Stimulated activated CD4-positive, alpha-beta T cell treated with anti-CD3 and anti-CD28 coated beads, Interleukin-1b, Interleukin-23, amount 100 ng/mL, for 24 hours (primary cell): ENCODE results near the gene PREP.

ENCODE experiments used
- DNase-seq, 4 experiments: peaks; one replicate each; pipeline ENCODE4 v3.0.0-alpha.2; 2020; ENCODE audit warnings: low read depth in 4 of 4, low spot score in 1 of 4

The PREP gene

DNA sequence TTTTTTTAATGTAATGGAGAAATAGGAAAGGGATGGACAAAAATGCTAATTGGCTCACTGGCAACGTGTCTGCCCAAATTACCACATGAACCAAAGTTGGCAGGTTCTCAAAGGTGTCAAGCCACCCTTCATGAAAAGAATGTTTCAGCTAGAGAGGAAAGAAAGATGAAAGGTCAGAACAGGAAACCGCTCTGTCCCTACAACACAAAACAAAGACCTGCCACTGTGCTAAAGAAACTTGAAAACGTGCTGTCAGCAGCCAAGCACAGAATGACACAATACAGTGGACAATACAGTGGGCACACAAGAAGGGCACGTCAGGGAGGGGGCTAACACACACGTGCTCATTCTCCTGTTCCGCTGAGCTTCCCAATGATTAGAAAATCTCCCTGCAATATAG lies 4.9 kb downstream of the PREP start:
- DNase-seq, result no peak

GRCh38 chr6:105391705-105392104 lies 11.2 kb downstream of the PREP start:
- no peak for DNase-seq

DNA sequence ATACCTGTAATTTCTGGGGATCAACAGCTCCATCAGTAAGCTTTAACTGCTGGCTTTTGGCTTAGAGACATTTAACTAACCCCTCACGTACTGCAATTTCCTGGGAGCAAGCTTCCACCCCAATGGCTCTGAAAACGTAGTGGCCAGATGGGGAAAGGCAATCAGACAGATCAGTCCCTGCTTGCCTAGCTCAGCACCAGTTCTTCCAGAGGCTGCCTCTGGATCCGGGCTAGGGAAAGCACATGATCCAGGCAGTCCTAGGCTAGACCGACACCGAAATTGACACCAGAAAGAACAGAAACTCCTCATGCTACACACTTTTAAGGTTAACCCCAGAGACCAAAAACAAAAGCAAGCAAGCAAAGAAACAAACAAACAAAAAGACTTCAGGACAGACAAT lies 13.3 kb downstream of the PREP start:
- DNase-seq, result no peak

DNA sequence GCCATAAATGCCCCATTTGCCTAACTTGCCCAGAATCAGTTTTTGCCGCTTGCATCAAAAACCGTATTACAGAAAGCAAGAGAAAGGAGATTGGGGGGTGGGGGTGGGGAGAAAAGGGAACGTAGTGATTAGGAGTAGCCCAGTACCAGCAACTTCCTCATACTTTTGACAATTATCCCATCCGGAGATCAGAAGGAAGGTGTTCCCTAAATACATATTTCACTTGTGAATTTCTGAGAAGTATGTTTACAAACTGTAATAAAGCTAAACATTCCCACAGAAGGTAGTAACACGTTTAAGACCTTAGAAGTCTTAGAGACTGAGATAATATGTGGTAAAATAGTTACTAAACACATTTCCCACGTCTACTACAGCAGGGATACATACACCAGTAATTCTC lies 14.5 kb downstream of the PREP start:
- DNase-seq, result no peak

DNA sequence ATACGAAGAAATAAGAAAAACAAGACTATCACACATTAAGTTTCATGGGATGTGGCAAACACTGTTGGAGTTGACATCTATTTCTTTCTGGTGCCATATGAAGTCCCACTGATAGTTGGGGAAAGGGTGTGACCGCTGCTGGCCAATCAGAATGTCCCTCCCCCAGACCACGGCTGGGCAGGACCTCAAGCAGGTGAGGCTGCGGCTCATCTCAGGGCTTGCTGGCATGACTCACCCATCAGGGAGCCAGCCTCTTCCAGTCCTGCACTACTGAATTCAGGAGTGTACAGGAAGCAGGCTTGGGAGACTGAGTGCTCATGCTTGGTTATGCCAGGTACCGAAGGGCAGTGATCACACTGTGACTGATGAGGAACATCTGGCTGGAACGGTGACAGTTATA lies 18.9 kb downstream of the PREP start:
- no peak for DNase-seq

- DNase-seq, result no peak
Observed at GRCh38 chr6:105382958-105383357, 19.9 kb downstream of the PREP start.

DNA sequence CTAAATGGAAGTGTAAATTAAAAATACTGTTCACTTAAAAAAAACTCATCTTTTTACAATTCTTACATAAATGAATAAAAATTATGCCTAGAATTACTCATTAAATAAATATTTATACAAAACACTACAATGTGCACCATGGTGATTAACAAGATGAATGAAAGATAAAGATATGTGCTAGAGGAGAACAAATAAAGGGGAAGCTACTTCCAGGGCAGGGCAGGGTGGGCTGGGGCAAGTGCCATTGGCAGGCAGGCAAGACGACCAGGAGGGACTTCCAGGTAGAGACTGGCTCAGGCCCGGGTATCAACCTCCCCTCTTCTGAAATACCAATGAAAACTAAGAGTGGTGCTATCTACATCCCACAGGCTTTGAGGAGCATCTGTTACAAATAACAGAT lies 20.4 kb downstream of the PREP start:
- no peak for DNase-seq

DNA sequence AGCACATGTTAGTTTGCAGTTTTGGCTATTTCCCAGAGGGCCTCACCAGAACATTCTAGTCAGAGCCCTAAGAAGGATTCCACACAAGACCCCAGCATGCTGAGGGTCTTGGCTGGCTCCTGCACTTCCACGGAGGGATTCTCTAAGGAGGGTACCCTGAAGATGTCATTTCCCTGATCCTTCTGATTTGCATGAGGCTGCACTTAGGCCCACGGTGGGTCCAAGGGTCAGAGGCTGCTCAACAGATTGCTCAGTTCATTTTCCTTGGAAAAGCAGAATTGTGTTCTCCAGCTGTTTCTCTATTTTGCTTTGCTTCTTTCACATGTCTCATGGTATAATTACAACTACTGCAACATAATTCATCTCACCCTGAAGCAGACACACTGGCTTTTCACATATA lies 22.2 kb downstream of the PREP start:
- no peak for DNase-seq

DNA sequence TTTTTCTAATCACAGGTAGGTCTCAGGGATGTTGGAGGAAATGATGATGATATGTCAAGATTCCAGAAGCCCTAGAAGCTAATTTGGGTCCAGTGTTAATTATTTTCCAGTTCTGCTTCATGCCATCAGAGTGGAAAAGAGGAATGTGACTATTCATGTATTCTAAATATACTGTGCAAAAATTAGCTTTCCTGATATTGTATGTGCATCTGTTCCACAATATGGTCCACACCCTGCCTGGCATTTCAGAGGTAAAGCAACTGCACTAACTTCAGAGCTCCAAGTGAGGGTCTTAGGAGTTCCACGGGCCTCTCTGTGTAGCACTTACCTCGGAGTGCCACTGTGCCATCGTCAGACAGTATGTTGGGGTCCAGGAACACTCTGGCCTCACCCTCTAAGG lies 27.1 kb downstream of the PREP start:
- no peak for DNase-seq

DNA sequence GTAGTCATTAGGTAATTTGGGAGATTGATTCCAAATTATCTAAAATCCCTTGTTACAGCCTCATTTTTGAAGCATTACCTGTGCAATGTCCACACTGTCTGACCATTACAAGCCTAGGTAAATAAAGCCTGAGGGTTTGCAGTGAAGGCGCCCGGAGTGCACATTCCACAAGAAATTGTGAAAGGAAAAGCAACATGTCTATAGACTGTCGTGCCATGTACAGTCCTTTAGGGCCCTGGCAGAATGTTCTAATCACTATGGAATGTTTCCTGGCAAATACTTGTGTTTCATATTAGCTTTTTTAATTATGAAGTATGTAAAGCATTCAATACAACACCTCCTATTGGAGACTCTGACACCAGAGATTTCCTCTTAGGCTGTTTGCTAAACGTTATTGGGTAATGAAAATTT lies 28.9 kb downstream of the PREP start:
- no peak for DNase-seq

DNA sequence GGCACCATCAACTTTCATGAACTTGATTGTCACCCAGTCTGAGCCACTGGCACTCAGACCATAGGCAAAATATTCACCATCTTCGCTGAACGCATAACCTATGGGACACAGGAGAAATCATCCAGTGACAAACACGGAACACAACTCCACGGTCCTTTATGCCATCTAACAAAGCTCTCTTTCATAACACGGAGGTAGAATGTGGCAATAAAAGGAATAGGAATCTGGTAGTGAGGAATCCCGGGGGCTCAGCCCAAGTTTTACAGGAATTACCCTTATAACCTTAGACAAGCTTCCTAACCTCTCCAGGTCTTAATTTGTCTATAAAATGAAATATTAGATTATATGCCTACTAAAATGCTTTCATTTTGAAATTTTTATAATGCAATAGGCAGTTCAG lies 29.4 kb downstream of the PREP start:
- DNase-seq, result no peak

GRCh38 chr6:105372849-105373182 lies 30.1 kb downstream of the PREP start:
- no peak for DNase-seq

- DNase-seq, result no peak
Observed at GRCh38 chr6:105372142-105372848, 30.6 kb downstream of the PREP start.

DNA sequence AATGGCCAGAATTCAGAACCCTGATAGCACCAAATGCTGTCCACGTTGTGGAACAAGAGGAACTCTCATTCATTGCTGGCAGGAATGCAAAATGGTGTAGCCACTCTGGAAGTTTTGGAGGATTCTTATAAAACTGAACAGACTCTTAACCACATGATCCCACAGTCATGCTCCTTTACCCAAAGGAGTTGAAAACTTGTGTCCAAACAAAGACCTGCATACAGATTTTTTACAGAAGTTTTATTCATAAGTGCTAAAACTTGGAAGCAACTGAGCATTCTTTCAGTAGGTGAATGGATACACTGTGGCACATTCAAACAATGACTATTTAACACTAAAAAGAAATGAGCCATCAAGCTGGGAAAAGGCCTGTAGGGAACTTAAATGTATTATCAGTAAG lies 32.5 kb downstream of the PREP start:
- DNase-seq, result no peak

GRCh38 chr6:105369145-105369544 lies 33.7 kb downstream of the PREP start:
- no peak for DNase-seq

- DNase-seq, result no peak
Observed at GRCh38 chr6:105364243-105364642, 38.6 kb downstream of the PREP start.

- no peak for DNase-seq
Observed at GRCh38 chr6:105363100-105363754, 39.7 kb downstream of the PREP start.

GRCh38 chr6:105359419-105360370 lies 43.2 kb downstream of the PREP start:
- DNase-seq, result no peak

- DNase-seq, result no peak
Observed at GRCh38 chr6:105357165-105357564, 45.7 kb downstream of the PREP start.

- no peak for DNase-seq
Observed at GRCh38 chr6:105352037-105352617, 50.8 kb downstream of the PREP start.

DNA sequence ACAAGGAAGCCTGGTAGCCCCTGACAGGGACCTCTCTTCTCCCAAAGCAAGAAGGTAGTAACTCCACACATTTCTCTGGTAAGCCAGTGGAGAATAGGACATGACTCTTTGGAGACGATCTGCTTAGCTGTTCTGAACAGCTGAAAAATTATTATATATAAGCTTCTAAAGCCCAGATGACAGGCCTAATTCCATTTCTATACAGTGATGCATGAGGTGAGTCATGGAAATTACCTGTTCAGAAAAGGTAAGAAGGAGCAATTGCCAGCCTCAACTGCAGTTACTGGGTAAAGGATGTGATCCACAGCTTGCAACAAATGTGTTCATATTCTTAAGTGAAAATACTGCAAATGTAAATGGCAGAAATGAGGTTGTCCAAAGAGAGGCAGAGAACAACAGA lies 54.0 kb downstream of the PREP start:
- DNase-seq, result no peak

DNA sequence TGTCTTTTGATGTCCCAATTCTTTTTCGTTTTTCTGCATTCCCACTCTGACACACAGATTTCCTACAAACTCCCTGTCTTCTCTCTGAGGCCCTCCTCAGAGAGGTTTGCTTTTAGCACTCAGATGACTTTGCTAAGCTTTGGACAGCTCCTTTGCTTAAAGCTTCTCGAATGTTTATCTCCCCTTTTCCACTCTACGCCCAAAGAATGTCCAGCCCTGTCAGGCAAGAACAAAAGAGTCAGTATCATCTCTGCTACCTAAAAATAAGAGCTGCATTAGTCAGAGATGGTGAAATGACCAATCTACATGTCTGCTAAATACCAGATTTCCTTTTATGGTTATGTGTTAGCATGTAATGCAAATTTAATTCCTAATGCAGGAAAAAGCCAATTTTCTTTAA lies 56.8 kb downstream of the PREP start:
- no peak for DNase-seq
